Erythroblast (primary cell): ENCODE measurements around the gene KNCN.

Source experiments
- GATA1 ChIP-seq: IDR thresholded peaks from 2 replicates; pipeline ENCODE4 v1.6.1; 2011; ENCODE audit warnings: low read depth, mild to moderate bottlenecking, control low read depth, low read length, moderate library complexity
- POLR2A ChIP-seq: IDR thresholded peaks from 2 replicates; pipeline ENCODE4 v1.6.1; 2011; ENCODE audit warnings: mild to moderate bottlenecking, low read length

DNA sequence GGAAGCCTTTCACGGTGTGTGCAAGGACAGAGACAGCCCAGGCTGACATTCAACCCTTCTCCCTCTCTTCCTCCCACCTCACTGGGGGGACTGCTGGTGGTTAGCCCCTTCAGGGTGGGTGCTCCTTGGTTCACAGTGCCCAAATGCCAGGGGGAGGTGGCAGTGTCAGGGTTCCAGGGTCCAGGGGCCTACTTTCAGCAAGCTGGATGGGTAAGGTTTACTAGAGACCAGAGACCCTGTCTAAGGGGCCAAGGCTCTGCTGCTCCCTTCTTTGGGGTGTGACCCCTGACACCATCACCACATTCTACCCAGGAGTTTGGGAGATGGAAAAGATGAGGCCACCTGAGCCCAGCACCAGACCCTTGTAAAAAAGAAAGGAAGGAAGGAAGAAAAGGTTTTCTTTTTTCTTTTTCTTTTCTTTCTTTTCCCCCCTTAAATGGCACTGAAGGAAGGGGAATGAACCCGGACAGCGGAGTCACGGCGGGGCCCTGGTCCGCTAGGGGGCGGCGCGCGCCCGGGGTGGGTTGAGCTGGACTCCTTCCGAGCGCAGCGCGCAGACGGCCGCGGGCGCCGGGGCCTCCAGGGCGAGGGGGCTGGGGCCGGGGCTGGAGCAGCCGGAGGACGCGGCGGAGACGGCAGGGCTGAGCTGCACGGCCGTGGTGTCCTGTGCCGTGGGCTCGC is 18.8 kb downstream of the KNCN start:
- TF ChIP-seq POLR2A: no peak
- no peak for TF ChIP-seq GATA1
